ENCODE measurements around the gene TUBGCP3.
"Not testable (repeated sequence)": the region's sequence is repeated elsewhere in the genome, so short reads cannot be mapped to it uniquely, and the experiment has no call there.

The TUBGCP3 gene

DNA sequence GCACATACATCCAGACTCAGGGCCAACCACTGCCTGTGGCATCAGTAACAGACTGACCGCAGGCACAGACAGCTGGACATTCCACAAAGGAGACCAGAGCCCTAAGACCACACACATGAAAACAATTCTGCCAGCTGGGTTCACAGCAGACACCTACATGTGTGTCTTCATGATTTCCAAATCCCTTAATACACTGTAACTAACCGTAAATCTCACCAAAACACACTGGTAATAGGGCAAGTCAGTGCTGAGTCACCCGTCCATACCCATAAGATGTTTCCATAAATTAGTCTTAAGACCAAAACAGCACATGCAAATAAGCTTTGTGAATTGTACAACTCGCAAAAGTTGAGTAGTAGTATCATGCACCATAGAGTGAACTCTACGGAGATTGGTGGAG, 65.4 kb downstream of the TUBGCP3 start:
- no peak for DNase-seq

DNA sequence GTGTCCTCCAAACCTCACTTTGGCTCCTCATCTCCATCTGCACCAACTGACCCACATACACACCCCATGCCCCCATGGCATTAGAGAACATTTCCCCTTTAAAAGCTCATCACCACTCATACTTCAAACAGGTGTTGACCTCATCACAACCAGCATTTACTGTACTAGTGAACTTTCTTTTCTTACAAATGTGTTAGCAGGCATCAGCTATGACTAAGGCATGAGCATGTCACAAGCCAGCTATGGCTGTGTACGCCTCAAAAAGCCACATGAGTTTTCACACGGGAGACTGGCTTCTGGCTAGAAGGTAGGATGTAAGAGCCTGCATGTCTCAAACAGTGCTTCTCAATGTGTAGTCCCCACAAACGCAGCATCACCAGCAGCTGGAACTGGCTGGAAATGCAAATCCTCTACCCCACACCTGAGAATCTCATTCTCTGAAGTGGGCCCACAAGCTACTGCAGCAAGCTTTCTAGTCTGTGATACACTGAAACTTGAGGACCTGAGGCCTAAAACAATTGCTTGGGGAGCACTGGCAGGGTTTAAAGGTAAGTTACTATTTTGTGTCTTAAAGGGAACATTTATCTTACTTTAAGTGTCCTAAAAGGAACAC, 66.8 kb downstream of the TUBGCP3 start:
- DNase-seq: no peak

DNA sequence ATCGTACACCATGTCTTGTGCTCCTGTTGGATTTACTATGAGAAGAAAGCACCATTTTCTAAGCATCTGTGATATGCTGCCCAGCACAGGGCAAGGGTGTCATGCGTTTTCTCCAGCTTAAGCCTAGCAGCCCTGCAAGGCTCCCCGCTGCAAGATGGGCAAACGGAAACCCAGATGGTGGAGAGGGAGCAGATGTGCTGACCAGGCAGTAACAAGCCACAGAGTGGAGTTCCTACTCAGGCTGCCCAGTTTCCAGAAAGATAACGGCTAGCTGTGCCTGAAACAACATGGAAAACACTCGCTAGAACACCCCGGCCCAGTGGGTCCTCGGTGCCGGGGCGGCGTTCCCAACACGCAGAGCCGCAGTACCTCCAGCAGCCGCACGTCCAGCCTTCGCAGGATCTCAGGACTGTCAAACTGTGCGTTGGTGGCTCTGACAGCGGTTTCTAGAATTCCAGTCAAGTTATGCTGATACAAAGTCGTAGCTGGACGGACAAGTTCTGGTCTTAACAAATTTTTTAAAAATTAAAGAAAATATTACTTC, 68.4 kb downstream of the TUBGCP3 start:
- no peak for DNase-seq

DNA sequence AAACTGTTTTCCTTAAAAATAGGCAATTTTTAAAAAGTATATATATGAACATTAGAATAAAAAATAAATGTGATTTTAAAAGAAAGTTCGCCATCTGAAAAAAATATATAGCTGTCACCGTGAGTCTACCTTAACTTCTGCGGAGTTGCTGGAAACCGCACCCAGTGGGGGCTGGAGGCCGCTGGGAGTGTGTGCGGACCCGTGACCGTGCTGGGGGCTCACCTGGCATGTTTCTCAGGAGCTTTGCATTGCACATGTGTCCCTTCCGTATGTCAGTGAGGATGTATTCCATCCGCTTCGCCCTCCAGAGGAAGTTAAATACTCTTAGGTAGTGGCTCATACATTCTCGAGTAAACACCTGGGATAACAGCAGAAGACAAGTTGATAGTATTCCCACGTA, 71.7 kb downstream of the TUBGCP3 start:
- DNase-seq: no peak

DNA sequence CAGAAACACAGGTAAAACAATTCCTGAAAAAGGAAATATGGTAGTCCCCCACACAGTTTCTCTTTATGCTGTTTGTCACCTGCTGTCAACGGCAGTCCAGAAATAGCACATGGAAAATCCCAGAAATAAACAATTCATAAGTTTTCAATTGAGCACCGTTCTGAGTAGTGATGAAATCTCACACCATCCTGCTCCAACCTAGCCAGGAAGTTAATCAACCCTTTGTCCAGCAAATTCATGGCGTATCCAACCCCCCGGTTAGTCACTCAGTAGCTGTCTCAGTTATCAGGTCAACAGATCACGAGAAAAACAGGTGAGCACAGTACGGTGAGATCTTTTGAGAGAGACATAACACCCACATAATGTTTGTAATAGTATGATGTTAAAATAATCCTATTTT, 74.2 kb downstream of the TUBGCP3 start:
- no peak for DNase-seq

DNA sequence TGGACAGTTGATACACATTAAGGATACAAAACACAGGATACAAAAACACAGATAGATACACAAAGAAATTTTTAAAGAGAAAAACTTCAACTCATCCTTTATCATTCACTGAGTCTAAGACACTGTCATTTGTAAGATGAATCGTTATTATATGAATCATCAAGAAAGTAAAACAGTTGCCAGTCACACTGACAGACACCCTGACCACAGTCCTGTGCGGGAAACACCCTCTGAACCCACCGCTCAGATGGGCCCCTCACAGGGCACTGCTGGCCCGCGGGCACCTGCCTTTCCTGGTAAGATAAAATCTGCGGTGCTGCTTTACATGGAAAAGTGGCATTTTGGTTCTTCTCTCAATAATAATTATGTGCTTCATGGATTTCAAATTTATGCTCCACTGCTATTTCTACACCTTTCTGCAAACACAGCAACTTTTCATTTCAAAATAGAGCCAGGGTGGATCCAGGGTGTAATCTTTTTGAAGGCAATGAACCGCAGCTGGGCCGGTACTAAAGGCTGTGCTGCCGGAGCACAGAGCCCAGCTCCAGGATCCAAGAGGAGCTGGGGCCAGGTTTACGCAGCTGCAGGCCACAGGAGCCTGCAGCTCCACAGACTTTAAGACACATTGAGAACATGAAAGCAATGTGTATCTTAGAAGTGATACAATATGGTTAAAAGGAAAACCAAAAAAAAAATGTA, 76.8 kb downstream of the TUBGCP3 start:
- DNase-seq: no peak

DNA sequence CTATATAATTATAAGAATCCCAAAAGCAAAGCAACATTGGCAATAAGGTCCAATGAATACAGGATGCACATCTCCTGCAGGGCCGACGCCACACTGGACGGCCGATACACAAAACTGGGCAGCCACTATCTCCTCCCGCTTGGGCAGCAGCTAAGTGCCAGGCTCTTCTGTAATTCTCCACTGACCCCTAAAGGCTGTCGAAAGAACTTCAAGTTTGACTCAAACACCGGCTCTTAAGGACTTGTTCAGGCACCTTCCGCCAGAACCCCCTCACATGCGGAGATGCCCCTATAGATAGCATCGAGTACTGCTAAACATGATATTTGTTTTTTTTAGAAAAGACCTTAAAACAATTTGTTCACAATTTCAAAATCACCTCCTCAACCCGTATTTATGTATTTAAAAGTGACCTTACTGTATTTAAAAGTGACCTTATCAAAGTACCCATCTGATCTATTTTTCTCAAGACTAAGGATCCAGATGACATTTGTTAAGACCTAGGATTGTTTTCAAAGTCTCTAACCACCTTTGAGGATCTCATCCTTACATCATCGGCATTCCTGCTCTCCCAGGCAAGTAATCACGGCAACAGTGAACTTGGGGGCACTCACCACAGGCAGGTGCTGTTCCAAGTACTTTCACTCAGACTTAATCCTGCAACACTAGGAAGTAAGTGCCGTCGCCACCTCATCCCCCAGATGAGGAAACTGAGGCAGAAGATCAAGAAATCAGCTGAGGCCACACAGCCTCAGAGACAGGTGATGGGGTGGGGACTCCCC, 77.8 kb downstream of the TUBGCP3 start:
- DNase-seq: peak; percentile 78

DNA sequence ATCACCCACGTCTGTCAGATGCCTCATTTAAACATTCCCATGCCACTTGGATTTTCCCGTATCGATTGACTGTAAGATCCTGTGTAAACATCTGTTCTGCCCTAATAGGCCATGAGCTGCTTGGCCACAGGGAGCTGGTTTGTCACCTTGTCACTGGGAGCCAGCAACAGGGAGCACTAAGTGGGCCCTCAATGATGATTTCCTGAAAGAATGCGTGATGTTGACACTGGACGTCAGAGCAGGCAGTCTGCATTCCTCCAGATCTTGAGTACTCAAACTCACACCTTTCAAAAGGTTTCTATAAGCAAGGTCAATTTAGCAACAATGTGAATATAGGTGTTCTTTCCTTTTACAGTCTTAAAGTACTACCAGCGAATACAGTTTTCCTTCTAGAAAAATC, 78.8 kb downstream of the TUBGCP3 start:
- DNase-seq: no peak

DNA sequence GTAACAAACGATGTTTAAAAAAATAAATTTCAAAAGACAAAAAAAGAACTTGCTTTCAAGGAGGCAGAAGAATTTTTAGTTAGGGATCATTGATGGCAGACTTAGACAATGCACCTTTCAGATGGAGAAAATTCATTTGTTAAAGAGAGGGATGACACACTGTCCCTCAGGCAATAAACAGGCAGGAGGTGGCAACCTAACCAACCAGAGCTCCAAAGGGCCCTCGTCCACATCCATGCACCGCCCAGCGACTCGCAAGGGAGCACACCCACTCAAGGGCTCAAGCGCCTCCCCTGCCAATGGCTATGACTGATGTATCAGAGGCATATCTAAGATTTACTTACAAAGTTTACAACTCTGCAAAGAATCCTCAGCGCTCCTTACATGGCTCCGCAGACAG, 81.9 kb downstream of the TUBGCP3 start:
- no peak for DNase-seq

DNA sequence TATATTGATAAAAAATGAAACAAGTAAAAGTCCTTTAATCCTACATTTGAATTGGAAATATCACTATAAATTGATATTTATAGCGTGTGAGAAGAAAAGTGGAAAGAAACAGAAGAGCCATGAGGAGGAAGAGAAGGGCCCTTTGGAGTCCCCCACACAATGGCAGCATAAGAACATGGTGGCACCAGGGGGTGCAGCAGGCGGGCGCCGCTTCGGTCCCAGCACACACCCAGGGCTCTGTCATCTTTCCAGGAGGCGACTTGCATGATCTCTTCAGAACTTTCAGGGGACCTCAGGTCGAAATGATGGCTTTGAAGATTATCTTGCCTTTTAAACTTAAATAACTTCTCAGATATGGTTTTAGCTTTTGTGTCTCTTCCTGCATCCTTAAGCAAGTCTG, 91.8 kb downstream of the TUBGCP3 start:
- no peak for DNase-seq

DNA sequence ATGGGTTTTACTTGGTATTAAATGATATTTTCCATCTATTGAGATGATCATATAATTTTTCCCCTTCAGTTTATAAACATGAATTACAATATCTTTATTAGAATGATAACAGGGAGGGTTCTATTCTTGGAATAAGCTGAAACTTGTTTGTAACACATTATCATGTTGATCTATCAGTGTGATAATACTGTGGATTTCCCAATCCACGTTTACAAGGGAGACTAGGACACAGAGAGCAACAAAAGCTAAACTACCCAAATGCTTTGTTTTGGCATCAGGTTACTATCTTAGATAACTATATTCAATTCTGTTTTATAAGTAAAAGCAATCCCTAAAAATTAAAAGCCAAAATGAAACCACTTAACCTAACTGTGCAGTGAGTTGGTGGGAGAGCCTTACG, 92.5 kb downstream of the TUBGCP3 start:
- DNase-seq: no peak

DNA sequence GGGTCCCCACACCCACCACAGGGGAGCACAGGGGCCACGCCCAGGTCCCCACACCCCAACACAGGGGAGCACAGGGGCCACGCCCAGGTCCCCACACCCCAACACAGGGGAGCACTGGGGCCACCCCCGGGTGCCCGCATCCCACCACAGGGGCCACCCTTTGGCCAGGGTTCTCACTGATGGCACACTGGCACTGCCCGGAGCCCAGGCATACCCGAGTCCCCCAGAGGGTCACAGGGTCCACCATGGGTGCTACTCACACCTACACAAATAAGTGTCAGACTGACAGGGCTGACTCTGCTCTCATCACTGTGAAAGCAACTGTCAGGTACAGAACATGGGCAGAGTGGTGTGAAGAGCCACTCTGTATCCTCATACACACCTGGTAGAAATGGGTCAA, 98.8 kb downstream of the TUBGCP3 start:
- no peak for DNase-seq

DNA sequence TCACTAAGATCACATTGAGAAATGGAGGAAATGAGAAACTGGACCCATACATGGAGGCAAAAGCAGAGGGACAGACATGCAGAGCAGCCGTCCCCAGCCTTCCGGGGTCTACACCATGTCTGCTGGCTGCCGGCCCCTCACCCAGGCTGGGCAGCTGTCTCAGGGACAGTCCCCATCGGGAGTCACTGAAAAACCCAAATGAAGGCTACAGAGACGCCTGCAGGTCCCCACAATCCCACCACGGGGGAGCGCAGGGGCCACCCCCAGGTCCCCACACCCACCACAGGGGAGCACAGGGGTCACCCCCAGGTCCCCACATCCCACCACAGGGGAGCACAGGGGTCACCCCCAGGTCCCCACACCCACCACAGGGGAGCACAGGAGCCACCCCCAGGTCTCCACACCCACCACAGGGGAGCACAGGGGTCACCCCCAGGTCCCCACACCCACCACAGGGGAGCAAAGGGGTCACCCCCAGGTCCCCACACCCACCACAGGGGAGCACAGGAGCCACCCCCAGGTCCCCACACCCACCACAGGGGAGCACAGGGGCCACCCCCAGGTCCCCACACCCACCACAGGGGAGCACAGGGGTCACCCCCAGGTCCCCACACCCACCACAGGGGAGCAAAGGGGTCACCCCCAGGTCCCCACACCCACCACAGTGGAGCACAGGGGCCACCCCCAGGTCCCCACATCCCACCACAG, 99.5 kb downstream of the TUBGCP3 start:
- not testable (repeated sequence) for DNase-seq

DNA sequence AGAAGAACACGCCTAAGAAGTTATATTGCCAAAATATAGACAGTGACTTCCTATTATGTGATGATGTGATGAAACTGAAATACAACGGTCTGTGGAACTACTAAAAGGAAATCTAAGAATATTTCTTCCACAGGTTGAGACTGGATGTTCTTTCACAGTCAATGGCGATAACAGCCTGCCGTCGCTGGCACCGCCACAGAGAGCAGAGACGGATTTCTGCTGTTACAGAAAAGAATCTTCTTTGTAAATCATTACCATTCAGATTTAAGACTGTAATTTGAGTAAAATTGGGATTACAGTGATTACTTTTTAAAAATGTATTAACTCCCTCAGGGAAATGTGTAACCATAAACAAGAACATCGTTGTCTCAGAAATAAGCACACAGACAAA, 100.8 kb downstream of the TUBGCP3 start:
- DNase-seq: no peak

DNA sequence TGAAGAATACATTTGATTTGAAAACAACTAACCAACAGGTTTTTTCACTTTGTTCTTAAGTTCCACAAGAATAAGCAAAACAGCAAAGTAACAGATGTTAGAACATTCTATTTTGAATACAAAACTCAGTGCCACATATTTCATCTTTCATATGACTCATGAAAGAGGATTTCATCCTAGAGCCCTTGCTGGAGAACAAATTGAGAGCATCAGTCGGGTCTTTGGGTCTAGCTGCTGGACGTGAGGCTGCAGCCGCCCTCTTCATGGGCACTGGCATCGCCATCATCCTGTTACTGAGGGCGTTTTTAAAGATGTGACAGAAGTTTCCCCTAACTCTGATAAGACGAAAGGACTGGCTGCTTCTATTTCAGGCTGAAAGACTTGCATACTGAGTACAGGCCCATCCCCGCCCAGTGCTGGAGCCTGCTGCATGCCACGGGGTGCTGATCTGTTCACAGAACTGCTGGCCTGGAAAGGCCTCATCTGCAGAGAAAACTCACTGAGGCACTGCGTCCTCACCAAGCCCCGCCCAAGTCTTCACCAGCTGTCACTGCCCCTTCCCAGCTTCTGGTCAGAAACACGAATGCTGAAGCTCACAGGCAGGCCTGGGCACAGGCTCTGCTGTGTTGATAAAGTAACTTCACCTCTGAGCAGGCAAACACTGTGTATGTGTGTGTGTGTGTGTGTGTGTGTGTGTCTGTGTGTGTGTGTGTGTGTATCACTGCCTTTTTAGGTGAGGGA, 101.4 kb downstream of the TUBGCP3 start:
- no peak for DNase-seq

DNA sequence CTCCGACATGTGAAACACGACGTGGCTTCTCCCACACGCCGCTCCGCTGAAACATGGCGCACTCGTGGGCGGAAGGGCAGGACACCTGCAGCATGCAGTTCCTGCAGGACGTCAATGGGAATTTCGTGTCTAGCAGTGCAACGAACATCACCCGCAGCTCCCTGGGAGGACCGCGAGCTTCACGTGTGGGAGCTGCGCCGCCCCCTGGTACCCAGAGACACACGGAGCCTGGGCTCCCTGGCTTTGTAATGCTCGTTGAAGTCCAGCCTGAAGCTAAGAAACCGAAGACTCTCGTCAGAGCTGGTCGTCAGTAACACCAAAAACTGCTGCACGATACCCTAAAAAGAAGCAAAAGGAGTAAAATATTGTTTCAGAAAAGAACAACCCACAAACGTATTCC, 102.1 kb downstream of the TUBGCP3 start:
- DNase-seq: not testable (repeated sequence)

DNA sequence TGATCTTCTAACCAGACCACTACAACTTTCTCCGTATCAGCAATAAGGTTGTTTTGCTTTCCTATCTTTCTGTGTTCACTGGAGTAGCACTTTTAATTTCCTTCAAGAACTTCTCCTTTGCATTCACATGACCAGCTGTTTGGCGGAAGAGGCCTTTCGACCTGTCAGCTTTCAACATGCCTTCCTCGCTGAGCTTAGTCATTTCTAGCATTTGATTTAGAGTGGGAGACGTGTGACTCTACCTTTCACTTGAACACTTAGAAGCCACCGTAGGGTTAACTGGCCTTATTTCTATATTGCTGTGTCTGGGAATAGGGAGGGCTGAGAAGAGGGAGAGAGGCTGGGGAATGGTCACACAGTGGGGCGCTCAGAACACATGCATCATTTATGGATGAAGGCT, 104.7 kb downstream of the TUBGCP3 start:
- no peak for DNase-seq

DNA sequence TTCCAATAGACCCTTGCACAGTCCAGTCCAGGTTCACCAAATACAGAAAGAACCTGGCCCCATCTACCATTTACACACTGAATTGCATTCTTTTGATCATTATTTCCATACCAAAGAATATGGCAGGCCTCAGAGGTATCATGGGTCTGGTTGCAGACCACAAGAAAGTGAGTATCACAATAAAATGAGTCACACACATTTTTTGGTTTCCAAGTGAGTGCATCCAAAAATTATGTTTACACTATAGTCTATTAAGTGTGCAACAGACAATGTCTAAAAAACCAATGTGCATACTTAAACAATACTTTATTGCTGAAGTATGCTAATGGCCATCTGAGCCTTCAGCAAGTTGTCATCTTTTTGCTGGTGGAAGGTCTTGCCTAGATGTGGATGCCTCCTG, 106.5 kb downstream of the TUBGCP3 start:
- no peak for DNase-seq

DNA sequence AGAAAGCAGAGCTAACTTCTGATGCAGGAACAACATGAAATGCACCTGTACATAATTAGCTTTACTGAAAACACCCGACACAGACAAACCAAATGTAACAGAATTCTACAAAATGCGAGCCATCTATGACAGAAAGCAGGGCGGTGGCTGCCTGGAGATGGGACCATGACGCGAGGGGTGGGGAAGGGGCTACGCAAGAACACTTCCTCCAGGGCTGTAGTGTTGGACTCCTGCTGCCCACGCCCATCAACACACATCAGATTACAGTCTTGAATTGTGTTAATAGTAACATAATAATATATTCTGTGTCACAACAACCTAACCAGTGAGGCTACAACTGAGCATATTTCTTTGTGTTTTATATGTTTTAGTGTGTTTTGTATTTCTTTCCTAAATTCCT, 108.6 kb downstream of the TUBGCP3 start:
- no peak for DNase-seq

DNA sequence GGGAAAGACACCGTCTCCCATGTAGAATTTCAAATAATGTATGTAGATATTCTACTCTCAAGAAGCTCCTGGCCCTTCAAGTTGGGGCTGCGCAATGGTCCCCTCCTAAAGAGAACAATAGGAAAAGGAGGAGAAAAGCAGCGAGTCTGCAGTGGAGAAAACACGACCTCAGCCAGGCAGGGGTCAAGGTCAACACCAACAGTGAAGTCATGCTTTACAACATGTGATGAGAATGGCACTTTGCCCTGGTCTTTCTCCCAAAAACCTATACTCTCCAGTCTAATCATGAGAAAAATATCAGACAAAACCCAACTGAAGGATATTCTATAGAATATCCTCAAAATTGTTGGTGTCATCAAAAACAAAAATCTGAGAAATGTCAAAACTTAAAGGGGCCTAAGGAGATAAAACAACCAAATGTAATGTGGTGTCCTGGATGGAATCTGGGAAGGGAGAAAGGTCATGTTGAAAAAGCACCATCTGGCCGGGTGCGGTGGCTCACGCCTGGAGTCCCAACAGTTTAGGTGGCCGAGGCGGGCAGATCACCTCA, 110.8 kb downstream of the TUBGCP3 start:
- DNase-seq: no peak

DNA sequence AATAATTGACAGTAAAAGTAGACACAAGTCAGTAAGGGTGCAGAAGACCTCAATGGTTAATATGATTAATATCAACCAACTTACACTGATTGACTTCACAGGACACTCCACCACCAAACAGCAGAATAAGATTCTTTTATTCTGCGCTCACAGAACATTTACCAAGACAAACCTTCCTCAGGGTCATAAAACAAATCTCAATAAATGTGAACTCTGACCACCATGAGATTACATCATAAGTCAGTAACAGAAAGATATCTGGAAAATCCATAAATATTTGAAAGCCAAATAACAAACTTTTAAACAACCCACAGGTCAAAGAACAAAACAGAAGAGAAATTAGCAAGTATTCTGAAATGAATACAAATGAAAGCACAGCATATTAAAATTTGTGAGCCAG, 112.1 kb downstream of the TUBGCP3 start:
- DNase-seq: no peak

DNA sequence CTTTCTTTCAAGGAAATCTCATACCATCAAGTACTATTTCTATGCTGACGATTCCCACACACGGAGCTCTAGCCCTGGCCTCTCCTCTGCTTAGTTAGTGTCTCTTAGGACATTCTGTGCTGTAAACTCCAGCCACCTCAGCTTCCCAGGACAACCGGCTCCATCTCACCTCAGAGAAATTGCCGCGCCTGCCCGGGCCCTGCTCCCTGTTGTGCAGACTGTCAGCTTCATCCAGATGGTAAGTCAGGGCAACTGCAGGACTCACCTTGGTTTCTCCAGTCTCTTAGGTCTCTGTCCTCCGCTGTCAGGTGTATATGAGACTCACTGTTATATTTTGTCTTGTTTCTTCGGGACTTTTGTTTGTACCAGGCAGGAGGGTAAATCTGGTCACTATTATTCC, 113.1 kb downstream of the TUBGCP3 start:
- no peak for DNase-seq
